GM12875 (cell line): Measurements from ENCODE around the gene GCK.

Experiments
- H3K4me3 ChIP-seq: one replicate; pipeline ENCODE4 v1.5.1; 2011; ENCODE audit warnings: low read depth, low read length, control low read depth
- TF ChIP-seq, protein P1 (sequence below): IDR thresholded peaks from 2 replicates; pipeline ENCODE4 v1.5.1; 2011; ENCODE audit warnings: low read depth, mild to moderate bottlenecking, control low read depth, inconsistent platforms, low read length, moderate library complexity, borderline replicate concordance; ENCODE audit not compliant: insufficient read depth

The GCK gene

DNA sequence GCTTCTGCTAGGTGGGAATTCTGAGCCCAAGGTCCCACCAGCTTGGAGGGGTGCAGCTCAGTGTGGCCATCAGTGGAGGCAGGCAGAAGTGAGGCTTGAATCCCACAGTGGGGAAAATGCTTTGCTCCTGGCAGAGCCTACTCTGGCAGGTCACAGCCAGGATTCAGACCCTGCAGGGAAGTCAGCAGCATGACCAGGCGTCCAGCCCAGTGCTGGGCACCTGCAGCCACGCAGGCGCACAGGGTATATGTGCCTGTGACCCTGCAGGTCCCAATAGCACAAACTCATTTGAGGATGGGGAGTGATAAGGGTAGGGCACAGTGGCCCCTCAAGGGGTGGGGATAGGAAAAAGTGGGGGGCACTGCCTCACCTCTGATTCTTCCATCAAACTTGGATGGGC, 93.5 kb downstream of the GCK start:
- TF ChIP-seq, protein P1, sequence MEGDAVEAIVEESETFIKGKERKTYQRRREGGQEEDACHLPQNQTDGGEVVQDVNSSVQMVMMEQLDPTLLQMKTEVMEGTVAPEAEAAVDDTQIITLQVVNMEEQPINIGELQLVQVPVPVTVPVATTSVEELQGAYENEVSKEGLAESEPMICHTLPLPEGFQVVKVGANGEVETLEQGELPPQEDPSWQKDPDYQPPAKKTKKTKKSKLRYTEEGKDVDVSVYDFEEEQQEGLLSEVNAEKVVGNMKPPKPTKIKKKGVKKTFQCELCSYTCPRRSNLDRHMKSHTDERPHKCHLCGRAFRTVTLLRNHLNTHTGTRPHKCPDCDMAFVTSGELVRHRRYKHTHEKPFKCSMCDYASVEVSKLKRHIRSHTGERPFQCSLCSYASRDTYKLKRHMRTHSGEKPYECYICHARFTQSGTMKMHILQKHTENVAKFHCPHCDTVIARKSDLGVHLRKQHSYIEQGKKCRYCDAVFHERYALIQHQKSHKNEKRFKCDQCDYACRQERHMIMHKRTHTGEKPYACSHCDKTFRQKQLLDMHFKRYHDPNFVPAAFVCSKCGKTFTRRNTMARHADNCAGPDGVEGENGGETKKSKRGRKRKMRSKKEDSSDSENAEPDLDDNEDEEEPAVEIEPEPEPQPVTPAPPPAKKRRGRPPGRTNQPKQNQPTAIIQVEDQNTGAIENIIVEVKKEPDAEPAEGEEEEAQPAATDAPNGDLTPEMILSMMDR: no peak
- H3K4me3 ChIP-seq: no peak overlapping the region

DNA sequence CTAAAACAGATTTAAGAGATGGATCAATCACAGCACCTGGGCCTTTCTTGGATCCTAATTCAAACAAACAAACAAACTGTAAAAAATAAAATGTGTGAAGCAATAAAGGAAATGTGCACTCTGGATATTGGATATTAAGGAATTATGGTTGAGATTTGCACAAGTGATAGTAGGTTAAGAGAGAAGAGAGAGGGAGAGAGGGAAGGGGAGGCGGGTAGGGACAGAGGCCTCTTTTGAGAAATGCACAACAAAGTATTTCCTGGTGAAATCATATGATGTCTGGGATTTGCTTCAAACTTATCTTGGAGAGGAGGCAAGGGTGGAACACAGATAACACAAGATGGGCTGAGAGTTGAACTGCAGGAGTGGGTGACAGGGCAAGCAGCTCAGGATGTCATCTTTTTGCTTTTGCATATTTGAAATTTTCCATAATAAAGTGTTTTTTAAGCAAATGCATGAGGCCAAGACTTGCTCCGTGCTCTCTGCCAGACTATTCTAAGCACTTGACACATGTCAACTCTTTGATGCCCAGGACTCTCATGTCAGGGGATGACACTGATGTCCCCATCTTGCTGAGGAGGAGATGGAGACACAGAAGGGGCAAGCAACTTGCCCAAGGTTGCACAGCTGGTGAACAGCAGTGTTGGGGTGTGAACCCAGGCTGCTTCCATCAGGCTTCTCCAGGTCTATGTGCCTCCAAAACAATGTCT, 94.2 kb downstream of the GCK start:
- H3K4me3 ChIP-seq: no peak overlapping the region
- TF ChIP-seq, protein P1: no peak

DNA sequence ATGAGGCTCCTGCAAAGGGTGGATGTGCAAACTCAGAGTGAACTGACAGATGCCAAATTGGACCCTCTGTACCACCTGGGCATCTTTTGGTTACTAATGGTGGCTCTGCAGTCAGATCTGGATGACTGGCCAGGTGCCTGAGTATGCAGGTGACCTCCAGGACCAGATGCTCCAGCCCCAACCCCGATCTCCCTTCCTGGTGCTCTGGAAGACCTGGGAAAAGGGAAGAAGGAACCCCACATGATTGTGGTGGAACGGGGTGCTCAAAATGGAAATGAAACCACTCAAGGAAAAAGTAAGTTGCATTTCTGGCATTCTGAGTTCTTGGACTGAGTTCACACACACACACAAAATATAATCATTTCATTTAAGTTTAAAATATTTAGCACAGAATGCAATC, 94.9 kb downstream of the GCK start:
- TF ChIP-seq, protein P1: no peak
- H3K4me3 ChIP-seq: no peak overlapping the region
